ENCODE results near the gene GLCCI1. TPM values are rescaled to one million over a fixed set of nuclear protein-coding genes. Genes with fewer than 3 reads are reported as not detected.

Gene GLCCI1
- total and polyA plus RNA-seq, 2 of the 13 experiments (the other 11 are each of a cell fraction or from before 2014, with no cell fraction given): 1.3 to 1.7 TPM

DNA sequence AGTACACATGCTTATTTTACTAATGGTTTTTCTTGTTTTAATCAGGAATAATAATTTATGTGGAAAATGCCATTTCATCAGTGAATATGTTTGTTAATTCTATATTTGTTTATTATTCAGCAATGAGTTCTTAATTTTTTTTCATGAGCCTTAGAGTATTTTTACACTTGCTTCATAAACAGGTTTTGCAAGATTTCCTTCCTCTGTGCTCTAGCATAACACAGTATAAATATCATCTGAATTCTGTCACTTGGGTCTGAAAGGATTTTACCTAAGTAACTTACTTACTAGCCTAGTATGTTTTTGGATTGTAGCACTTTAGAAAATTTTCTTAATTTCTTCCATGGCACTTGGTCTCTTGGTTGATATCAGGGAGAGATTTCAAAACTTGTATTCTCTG, 45.8 kb downstream of the GLCCI1 start:
- CTCF ChIA-PET (ENCODE audit: low intra/inter-chr PET ratio, low total read pairs): no interaction called here
- POLR2A ChIA-PET: no interaction called here
- Histone ChIP-seq H3K4me3 (replicated peaks in 1 of 3; ENCODE audit: insufficient read depth in 1 of 3, low read depth in 2 of 3, low read length in 3 of 3) (no peak overlapping the region), H3K36me3 (replicated peaks in 1 of 2; ENCODE audit: control insufficient read depth in 1 of 2, insufficient read depth in 2 of 2, low read length in 2 of 2) (no peaks in the 10 kb centered on the region), H3K27ac (ENCODE audit: extremely low read length, insufficient read depth, low read length) (no peak overlapping the region), H2AFZ (ENCODE audit: low read length) (no peak overlapping the region), H4K20me1 (ENCODE audit: insufficient read depth, low read length) (no peaks in the 10 kb centered on the region), H3K27me3 (ENCODE audit: control insufficient read depth in 1 of 2, insufficient read depth in 2 of 2, low read length in 2 of 2) (no peaks in the 10 kb centered on the region), H3K79me2 (ENCODE audit: insufficient read depth, low read length) (no peaks in the 10 kb centered on the region), H3K9me3 (ENCODE audit: low read length) (no peaks in the 10 kb centered on the region), H3K4me2 (ENCODE audit: low read depth, low read length) (no peak overlapping the region), H3K9ac (ENCODE audit: insufficient read depth, low read depth, low read length) (no peak overlapping the region), H3K4me1 (ENCODE audit: insufficient read depth, low read length) (no peaks in the 10 kb centered on the region)
- no TSS peak for BruUV-seq (replicated peaks)
- no peak for ATAC-seq
- intact Hi-C loops (cut with micrococcal nuclease; ENCODE audit: unreplicated experiment): no loop called here
- no peak for FAIRE-seq
- DNase-seq (ENCODE audit: low spot score): no peak
- TF ChIP-seq HCFC1 (IDR thresholded peaks at IDR 0.05; ENCODE audit: low read depth, low read length) (no peak), PRPF4 (IDR thresholded peaks at IDR 0.05; ENCODE audit: low read depth, low read length, poor library complexity, severe bottlenecking) (no peak), ZZZ3 (CRISPR knock-in tag; IDR thresholded peaks at IDR 0.05; ENCODE audit: borderline replicate concordance) (no peak), PAWR (CRISPR knock-in tag; IDR thresholded peaks at IDR 0.05; ENCODE audit: borderline replicate concordance) (no peak), MED8 (CRISPR knock-in tag; IDR thresholded peaks at IDR 0.05; ENCODE audit: insufficient replicate concordance) (no peak), ZNF773 (CRISPR knock-in tag; IDR thresholded peaks at IDR 0.05; ENCODE audit: borderline replicate concordance) (no peak), ZNF251 (CRISPR knock-in tag; IDR thresholded peaks at IDR 0.05) (no peak), NR2F2 (IDR thresholded peaks at IDR 0.05; ENCODE audit: borderline replicate concordance, low read depth) (no peak), UBTF (CRISPR knock-in tag; IDR thresholded peaks at IDR 0.05) (no peak), ZSCAN21 (CRISPR knock-in tag; IDR thresholded peaks at IDR 0.05; ENCODE audit: borderline replicate concordance) (no peak), TCF7 (IDR thresholded peaks at IDR 0.05; ENCODE audit: low read depth) (no peak), CHCHD3 (CRISPR knock-in tag; IDR thresholded peaks at IDR 0.05) (no peak), NFATC3 (CRISPR knock-in tag; IDR thresholded peaks at IDR 0.05) (no peak), ZFP36L2 (CRISPR knock-in tag; IDR thresholded peaks at IDR 0.05) (no peak), MTF1 (CRISPR knock-in tag; IDR thresholded peaks at IDR 0.05) (no peak), DNMT3B (CRISPR knock-in tag; conservative IDR thresholded peaks at IDR 0.05) (no peak), TBX3 (IDR thresholded peaks at IDR 0.05; ENCODE audit: borderline replicate concordance) (no peak)
- TF ChIP-seq, protein P1, sequence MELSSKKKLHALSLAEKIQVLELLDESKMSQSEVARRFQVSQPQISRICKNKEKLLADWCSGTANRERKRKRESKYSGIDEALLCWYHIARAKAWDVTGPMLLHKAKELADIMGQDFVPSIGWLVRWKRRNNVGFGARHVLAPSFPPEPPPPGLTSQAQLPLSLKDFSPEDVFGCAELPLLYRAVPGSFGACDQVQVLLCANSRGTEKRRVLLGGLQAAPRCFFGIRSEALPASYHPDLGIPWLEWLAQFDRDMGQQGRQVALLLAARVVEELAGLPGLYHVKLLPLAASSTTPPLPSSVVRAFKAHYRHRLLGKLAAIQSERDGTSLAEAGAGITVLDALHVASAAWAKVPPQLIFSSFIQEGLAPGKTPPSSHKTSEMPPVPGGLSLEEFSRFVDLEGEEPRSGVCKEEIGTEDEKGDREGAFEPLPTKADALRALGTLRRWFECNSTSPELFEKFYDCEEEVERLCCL (CRISPR knock-in tag; IDR thresholded peaks at IDR 0.05; ENCODE audit: borderline replicate concordance): no peak
- TF ChIP-seq, protein P2, sequence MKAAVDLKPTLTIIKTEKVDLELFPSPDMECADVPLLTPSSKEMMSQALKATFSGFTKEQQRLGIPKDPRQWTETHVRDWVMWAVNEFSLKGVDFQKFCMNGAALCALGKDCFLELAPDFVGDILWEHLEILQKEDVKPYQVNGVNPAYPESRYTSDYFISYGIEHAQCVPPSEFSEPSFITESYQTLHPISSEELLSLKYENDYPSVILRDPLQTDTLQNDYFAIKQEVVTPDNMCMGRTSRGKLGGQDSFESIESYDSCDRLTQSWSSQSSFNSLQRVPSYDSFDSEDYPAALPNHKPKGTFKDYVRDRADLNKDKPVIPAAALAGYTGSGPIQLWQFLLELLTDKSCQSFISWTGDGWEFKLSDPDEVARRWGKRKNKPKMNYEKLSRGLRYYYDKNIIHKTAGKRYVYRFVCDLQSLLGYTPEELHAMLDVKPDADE (CRISPR knock-in tag; IDR thresholded peaks at IDR 0.05): no peak
- in situ Hi-C loops (cut with HindIII; ENCODE audit: extremely low pct_ligation_motif_present, low pct_unique_long_range_greater_than_20kb): no loop called here
